Stimulated activated CD4-positive, alpha-beta T cell treated with anti-CD3 and anti-CD28 coated beads, Interleukin-4, amount 100 ng/mL, for 48 hours (primary cell): ENCODE data around the gene UGT1A8.

ENCODE experiments used
- DNase-seq, 2 donors: peaks; one replicate each; pipeline ENCODE4 v3.0.0-alpha.2; 2020; ENCODE audit warnings: low read depth in 2 of 2

UGT1A8 gene

GRCh38 chr2:233818639-233819621 lies 201.5 kb downstream of the UGT1A8 start:
- no peak for DNase-seq

DNA sequence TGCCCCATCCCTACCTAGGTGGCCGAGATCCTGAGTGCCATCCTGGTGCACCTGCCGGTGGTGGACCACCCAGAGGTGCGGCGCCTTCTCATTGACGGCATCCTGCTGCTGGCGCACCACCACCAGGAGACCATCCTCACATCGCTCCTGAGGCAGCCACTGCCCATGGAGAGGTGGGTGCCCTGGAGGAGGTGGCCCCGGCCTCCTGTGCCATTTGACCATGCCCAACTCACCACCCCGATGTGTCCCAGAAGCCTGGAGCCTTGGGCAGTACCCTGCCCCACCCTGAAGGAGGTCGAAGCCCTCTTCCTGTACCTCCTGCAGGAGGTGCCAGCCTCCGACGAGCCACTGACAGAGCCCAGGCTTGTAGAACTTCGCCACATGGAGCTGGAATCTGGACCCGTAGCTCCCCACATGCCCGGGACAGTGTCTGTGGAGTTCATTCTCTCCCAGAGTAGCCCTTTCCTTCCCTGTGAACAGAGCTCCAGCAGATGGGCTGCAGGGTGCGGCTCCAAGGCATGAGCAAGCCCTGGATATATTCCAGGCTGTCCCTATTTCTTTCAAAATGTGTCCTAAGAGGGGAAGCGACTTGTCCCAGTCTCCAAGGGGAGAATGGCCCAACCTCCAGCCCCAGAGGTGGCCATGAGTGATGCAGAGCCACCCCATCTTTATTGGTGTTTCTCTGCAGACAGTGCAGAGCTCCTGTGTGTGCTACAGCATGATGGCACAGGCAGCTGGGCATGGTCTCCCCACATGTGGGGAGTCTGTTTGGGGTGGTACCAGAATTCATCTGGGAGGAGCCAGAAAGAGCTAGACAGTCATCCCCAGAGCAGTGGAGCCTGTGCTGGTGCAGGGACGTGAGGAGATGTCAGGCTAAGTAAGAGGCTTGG lies 202.7 kb downstream of the UGT1A8 start:
- no peak for DNase-seq

- DNase-seq: no peak
Observed at GRCh38 chr2:233820774-233821105, 203.3 kb downstream of the UGT1A8 start.

GRCh38 chr2:233821196-233821595 lies 203.8 kb downstream of the UGT1A8 start:
- no peak for DNase-seq

GRCh38 chr2:233821709-233822100 lies 204.3 kb downstream of the UGT1A8 start:
- DNase-seq: no peak

GRCh38 chr2:233822101-233822771 lies 204.8 kb downstream of the UGT1A8 start:
- no peak for DNase-seq
